Smooth muscle cell (in vitro differentiated cells): ENCODE measurements around the gene AKAP1. TPM values are rescaled to one million over a fixed set of nuclear protein-coding genes. Genes with fewer than 3 reads are reported as not detected.

Source experiments
- DNase-seq: peaks from one replicate; lab custom pipeline; 2025; ENCODE audit not compliant: unreplicated experiment; lab: John Stamatoyannopoulos, UW
- H2AFZ ChIP-seq: fragments of 200-600 bp; sonication (generic); 2 replicates; pipeline ENCODE4 v1.6.0; 2016; ENCODE audit warnings: antibody characterized with exemption, low read depth, mild to moderate bottlenecking
- H3F3A ChIP-seq: fragments of 200-600 bp; sonication (generic); 2 replicates; pipeline ENCODE4 v1.6.0; 2017; ENCODE audit warnings: antibody characterized with exemption, low read depth
- H3K27ac ChIP-seq: fragments of 200-600 bp; sonication (generic); 2 replicates; pipeline ENCODE4 v1.5.1; 2016; ENCODE audit warnings: low read depth, mild to moderate bottlenecking
- H3K27me3 ChIP-seq: fragments of 200-600 bp; sonication (generic); 2 replicates; pipeline ENCODE4 v1.6.1; 2016; ENCODE audit warnings: low read depth, mild to moderate bottlenecking
- H3K36me3 ChIP-seq: fragments of 200-600 bp; sonication (generic); 2 replicates; pipeline ENCODE4 v1.5.1; 2016; ENCODE audit warnings: low read depth
- H3K4me1 ChIP-seq: fragments of 200-600 bp; sonication (generic); 2 replicates; pipeline ENCODE4 v1.5.1; 2016; ENCODE audit warnings: low read depth
- H3K4me2 ChIP-seq: fragments of 200-600 bp; sonication (generic); 2 replicates; pipeline ENCODE4 v1.6.0; 2016; ENCODE audit warnings: mild to moderate bottlenecking
- H3K4me3 ChIP-seq: fragments of 200-600 bp; sonication (generic); 2 replicates; pipeline ENCODE4 v1.5.1; 2016; ENCODE audit warnings: mild to moderate bottlenecking
- H3K79me2 ChIP-seq: fragments of 200-600 bp; sonication (generic); 2 replicates; pipeline ENCODE4 v1.6.0; 2016; ENCODE audit warnings: low read depth, mild to moderate bottlenecking
- H3K9ac ChIP-seq: fragments of 200-600 bp; sonication (generic); 2 replicates; pipeline ENCODE4 v1.6.0; 2016; ENCODE audit warnings: low read depth
- H3K9me3 ChIP-seq: fragments of 200-600 bp; sonication (generic); replicated peaks from 2 replicates; pipeline ENCODE4 v1.5.1; 2016; ENCODE audit warnings: low read depth
- H4K20me1 ChIP-seq: fragments of 200-600 bp; sonication (generic); 2 replicates; pipeline ENCODE4 v1.6.0; 2016; ENCODE audit warnings: low read depth
- CTCF ChIP-seq: fragments of 200-600 bp; sonication (generic); IDR thresholded peaks from 2 replicates; pipeline ENCODE4 v1.5.1; 2017; ENCODE audit warnings: borderline replicate concordance, mild to moderate bottlenecking, antibody characterized with exemption; ENCODE audit not compliant: insufficient read depth, poor library complexity, severe bottlenecking
- WGBS: methylation state at CpG from one replicate; pipeline ENCODE4 v1.1.7; 2016; ENCODE audit warnings: low lambda C conversion rate; 5-methylcytosine and 5-hydroxymethylcytosine counted together
- polyA plus RNA-seq: library from polyadenylated mRNA; unstranded; fragments of >200 nt; fragmentation: Nextera tagmentation; extraction: Ambion mirVana; gene quantifications from 2 replicates; pipeline ENCODE4 v1.2.1, GENCODE V29; 2016
- total RNA-seq: library from RNA; depleted of rRNA; stranded (reverse); fragments of >200 nt; gene quantifications from 2 replicates; pipeline ENCODE4 v1.2.3, GENCODE V29; 2014

The AKAP1 gene
- total and polyA plus RNA-seq, 2 experiments from 2014 or later = 5.8 to 6.2 TPM

GRCh38 chr17:57067162-57067561 is 17.9 kb upstream of the AKAP1 start:
- Histone ChIP-seq H2AFZ (no peak overlapping the region), H3K9me3 (no peaks in the 10 kb centered on the region), H3K79me2 (no peaks in the 10 kb centered on the region), H3K36me3 (no peaks in the 10 kb centered on the region), H4K20me1 (no peaks in the 10 kb centered on the region), H3K4me1 (peaks cover 4% of the 10 kb centered on the region), H3K4me3 (no peak overlapping the region), H3F3A (no peaks in the 10 kb centered on the region), H3K9ac (no peak overlapping the region), H3K27me3 (no peaks in the 10 kb centered on the region), H3K27ac (no peak overlapping the region), H3K4me2 (no peak overlapping the region)
- DNase-seq = no peak
- TF ChIP-seq CTCF = no peak
- WGBS = 92% methylated on average over 4 of the region's 4 CpGs

DNA sequence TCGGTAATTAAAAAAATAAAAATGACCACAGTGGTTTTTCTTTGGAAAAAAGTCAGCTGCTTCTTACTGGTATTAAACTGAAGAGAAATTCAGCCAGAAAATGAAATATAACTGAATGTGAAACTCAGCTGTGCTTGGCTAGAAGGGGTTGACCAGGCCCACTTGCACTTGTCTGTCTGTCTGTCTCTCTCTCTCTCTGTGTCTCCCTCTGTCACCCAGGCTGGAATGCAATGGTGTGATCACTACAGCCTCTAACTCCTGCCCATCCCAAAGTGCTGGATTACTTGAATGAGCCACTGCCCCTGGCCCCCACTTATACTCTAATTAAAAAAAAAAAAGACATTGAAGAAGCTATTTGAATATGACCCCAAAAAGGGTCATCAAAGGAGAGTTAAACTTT is 17.3 kb upstream of the AKAP1 start:
- Histone ChIP-seq H3K36me3 (no peaks in the 10 kb centered on the region), H2AFZ (no peak overlapping the region), H3K9ac (no peak overlapping the region), H3K4me3 (no peak overlapping the region), H3K27ac (no peak overlapping the region), H3F3A (peaks cover 2% of the 10 kb centered on the region), H3K79me2 (no peaks in the 10 kb centered on the region), H3K27me3 (no peaks in the 10 kb centered on the region), H3K4me1 (peaks cover 10% of the 10 kb centered on the region), H3K9me3 (no peaks in the 10 kb centered on the region), H4K20me1 (no peaks in the 10 kb centered on the region), H3K4me2 (no peak overlapping the region)
- no peak for DNase-seq
- 92% methylated on average over 1 of the region's 1 CpG for WGBS
- TF ChIP-seq CTCF = no peak

DNA sequence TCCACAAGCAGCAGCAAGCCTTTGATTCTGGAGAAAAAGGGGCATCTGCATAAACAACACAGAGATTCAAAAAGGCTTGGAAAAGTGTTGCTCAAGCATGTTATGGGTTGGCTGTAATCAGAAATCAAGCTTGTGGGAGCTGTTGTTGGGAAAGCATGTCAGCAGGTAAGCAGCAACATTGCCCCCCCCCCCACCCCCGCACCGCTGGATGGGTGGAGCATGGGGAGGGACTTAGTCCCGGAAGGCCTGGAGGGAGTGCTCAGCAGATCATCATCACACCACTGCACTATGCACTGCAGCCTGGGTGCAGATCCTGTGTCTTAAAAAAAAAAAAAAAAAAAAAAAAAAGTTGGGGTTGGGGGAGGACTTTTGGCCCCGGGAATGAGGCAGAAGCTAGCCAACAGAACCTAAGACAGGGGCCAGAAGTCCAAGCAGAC is 16.8 kb upstream of the AKAP1 start:
- H3K9ac ChIP-seq = no peak overlapping the region
- no peak overlapping the region for H3K4me2 ChIP-seq
- H3K4me3 ChIP-seq = no peak overlapping the region
- no peak overlapping the region for H2AFZ ChIP-seq
- H3K4me1 ChIP-seq = peaks cover 10% of the 10 kb centered on the region
- no peak for TF ChIP-seq CTCF
- no peaks in the 10 kb centered on the region for H3K79me2 ChIP-seq
- H3K27ac ChIP-seq = no peak overlapping the region
- DNase-seq = no peak
- H3K27me3 ChIP-seq = no peaks in the 10 kb centered on the region
- WGBS = 20% methylated on average over 4 of the region's 4 CpGs
- no peaks in the 10 kb centered on the region for H4K20me1 ChIP-seq
- H3K36me3 ChIP-seq = no peaks in the 10 kb centered on the region
- H3K9me3 ChIP-seq = no peaks in the 10 kb centered on the region
- H3F3A ChIP-seq = peaks cover 3% of the 10 kb centered on the region

DNA sequence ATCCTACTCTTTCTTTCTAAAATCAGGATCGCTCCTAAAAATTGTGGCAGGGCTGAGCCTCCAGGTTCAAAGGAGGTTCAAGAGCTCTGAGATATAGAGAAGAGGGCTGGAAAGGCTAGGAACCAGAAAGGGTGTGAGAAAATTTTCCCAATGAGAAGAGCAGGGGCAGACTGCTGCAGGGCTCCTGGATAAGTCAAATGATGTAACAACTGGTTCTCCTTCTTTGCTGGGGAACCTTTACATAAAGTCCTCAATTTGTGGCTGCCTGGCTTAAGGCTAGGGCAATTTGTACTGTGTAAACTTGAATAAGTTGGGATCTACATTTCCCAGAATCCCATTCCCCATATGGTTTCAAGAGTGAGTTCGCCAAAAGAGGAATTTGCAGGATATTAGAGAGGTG is 16.3 kb upstream of the AKAP1 start:
- no peaks in the 10 kb centered on the region for H3K27me3 ChIP-seq
- peak overlapping the region; percentile 15 for H2AFZ ChIP-seq
- no peak for DNase-seq
- no peaks in the 10 kb centered on the region for H3K36me3 ChIP-seq
- H4K20me1 ChIP-seq = no peaks in the 10 kb centered on the region
- H3K79me2 ChIP-seq = no peaks in the 10 kb centered on the region
- H3K9me3 ChIP-seq = no peaks in the 10 kb centered on the region
- no peak overlapping the region for H3K4me3 ChIP-seq
- H3K27ac ChIP-seq = no peak overlapping the region
- peaks cover 3% of the 10 kb centered on the region for H3F3A ChIP-seq
- H3K9ac ChIP-seq = no peak overlapping the region
- H3K4me1 ChIP-seq = peaks cover 10% of the 10 kb centered on the region
- no peak for TF ChIP-seq CTCF
- 83% methylated on average over 2 of the region's 2 CpGs for WGBS
- no peak overlapping the region for H3K4me2 ChIP-seq
